T-helper 17 cell (primary cell): ENCODE results near the gene CX3CR1. TPM values are rescaled to one million over a fixed set of nuclear protein-coding genes. Genes with fewer than 3 reads are reported as not detected.
A peak's percentile ranks its signal among the peaks of the same experiment; 100 is the strongest.

Source experiments
- ATAC-seq: fragments of 150-1000 bp; cut with Tn5 transposase; 2 replicates; pipeline ENCODE4 v1.10.0; 2021; ENCODE audit warnings: mild to moderate bottlenecking, moderate library complexity
- DNase-seq, 3 donors: peaks; one replicate each; pipeline versions ENCODE4 v3.0.0 to v3.0.0-alpha.2; 2020 to 2021
- H3K9me3 ChIP-seq: one replicate; pipeline ENCODE4 v1.7.0; 2013; ENCODE audit warnings: low read length, mild to moderate bottlenecking; ENCODE audit not compliant: control insufficient read depth, poor library complexity, severe bottlenecking
- H3K27ac Mint-ChIP-seq: one replicate; pipeline ENCODE4 v1.8.0; 2022; ENCODE audit warnings: mild to moderate bottlenecking, moderate library complexity, mixed read lengths
- H3K27me3 Mint-ChIP-seq: one replicate; pipeline ENCODE4 v1.8.0; 2022; ENCODE audit warnings: mixed read lengths
- H3K36me3 Mint-ChIP-seq: one replicate; pipeline ENCODE4 v1.8.0; 2022; ENCODE audit warnings: low read depth, mixed read lengths
- H3K4me1 Mint-ChIP-seq: one replicate; pipeline ENCODE4 v1.8.0; 2022; ENCODE audit warnings: mild to moderate bottlenecking, mixed read lengths
- H3K4me3 Mint-ChIP-seq: one replicate; pipeline ENCODE4 v1.8.0; 2022; ENCODE audit warnings: mild to moderate bottlenecking, moderate library complexity, mixed read lengths
- total RNA-seq, 4 donors: library from RNA in 2 of 4; stranded (reverse) in 2 of 4; gene quantifications; one replicate each; pipeline ENCODE4 v1.2.3 and lab custom pipeline; 2022 to 2026

CX3CR1 gene
- total RNA-seq, 2 donors from 2014 or later: 0.65 to 3.1 TPM

- Mint-ChIP-seq H3K27ac (no peak overlapping the region), H3K27me3 (no peaks in the 10 kb centered on the region), H3K36me3 (no peaks in the 10 kb centered on the region), H3K4me1 (no peaks in the 10 kb centered on the region), H3K4me3 (no peak overlapping the region)
- DNase-seq (no peak), ATAC-seq (no peak)
- H3K9me3 ChIP-seq: no peaks in the 10 kb centered on the region
Measured at GRCh38 chr3:39315420-39315819, 35.6 kb upstream of the CX3CR1 start.

GRCh38 chr3:39313289-39313688 lies 33.5 kb upstream of the CX3CR1 start:
- no peaks in the 10 kb centered on the region for H3K36me3 Mint-ChIP-seq
- no peak overlapping the region for H3K4me3 Mint-ChIP-seq
- peaks cover 7% of the 10 kb centered on the region for H3K27me3 Mint-ChIP-seq
- H3K9me3 ChIP-seq: no peaks in the 10 kb centered on the region
- DNase-seq: no peak
- ATAC-seq: no peak
- no peaks in the 10 kb centered on the region for H3K4me1 Mint-ChIP-seq
- H3K27ac Mint-ChIP-seq: no peak overlapping the region

DNA sequence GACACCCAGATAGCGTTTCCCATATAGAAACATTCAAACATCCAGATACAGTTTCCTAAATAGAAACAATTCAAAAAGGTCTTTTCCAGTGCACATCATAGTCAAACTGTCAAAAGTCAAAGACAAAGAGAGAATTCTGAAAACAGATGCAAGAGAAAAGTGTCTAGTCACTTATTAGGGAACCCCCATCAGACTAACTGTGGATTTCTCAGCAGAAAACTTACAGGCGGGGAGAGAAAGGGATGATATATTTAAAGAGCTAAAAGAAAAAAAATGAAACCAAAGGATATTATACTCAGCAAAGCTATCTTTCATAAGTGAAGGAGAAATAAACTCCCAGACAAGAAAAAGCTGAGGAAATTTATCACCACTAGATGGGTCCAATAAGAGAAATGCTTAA lies 22.3 kb upstream of the CX3CR1 start:
- H3K27ac Mint-ChIP-seq: no peak overlapping the region
- peaks cover 5% of the 10 kb centered on the region for H3K9me3 ChIP-seq
- peaks cover 2% of the 10 kb centered on the region for H3K36me3 Mint-ChIP-seq
- H3K4me3 Mint-ChIP-seq: no peak overlapping the region
- no peaks in the 10 kb centered on the region for H3K4me1 Mint-ChIP-seq
- ATAC-seq (no peak), DNase-seq (no peak)
- no peaks in the 10 kb centered on the region for H3K27me3 Mint-ChIP-seq

DNA sequence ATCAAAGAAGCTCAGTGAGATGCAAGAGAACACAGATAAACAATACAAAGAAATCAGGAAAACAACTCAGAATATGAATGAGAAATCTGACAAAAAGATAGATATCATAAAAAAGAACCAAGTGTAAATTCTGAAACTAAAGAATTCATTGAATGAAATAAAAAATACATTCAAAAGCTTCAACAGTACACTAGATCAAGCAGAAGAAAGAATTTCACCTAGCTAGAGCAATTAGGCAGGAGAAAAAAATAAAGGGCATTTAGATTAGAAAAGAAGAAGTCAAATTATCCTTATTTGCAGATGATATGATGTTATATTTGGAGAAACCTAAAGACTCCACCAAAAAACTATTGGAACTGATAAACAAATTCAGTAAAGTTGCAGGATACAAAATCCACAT lies 19.4 kb upstream of the CX3CR1 start:
- H3K4me3 Mint-ChIP-seq: no peak overlapping the region
- H3K27ac Mint-ChIP-seq: no peak overlapping the region
- ATAC-seq (no peak), DNase-seq (no peak)
- peaks cover 4% of the 10 kb centered on the region for H3K27me3 Mint-ChIP-seq
- peaks cover 2% of the 10 kb centered on the region for H3K4me1 Mint-ChIP-seq
- peaks cover 5% of the 10 kb centered on the region for H3K9me3 ChIP-seq
- peaks cover 2% of the 10 kb centered on the region for H3K36me3 Mint-ChIP-seq

DNA sequence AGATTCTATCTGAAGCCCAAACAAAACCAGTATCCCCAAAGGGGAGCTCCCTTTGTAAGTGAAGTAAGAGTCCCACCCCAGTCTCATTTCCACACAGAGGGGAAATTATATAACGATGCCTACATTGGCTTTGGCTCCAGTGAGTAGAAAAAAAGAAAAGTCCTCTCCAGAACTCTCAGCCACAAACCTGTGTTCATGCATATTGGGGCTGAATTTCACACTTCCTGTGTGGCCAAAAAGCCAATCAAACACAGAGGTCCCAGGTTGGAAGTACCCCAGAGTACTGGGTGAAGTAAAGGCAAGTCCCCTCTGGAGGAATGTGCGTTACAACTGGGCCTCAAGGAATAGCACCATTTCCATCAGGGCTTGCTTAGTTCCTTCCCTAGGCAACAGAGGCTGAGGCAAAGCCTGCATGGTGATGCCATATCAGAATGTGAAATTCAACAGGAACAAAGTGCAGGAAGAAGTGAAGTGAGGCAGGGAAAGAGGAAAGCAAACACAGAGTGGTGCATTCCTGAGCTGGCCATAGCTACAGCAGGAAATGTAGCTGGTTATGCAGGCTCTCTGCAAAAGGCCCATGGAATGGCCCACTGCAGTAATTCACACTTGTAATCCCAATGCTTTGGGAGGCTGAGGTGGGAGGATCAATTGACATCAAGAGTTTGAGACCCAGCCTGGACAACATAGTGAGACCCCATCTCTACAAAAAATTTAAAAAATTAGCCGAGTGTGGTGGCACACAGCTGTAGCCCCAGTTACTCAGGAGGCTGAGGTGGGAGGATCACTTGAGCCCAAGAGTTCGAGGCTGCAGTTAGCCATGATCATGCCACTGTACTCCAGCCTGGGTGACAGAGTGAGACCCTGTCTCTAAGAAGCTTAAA lies 16.6 kb upstream of the CX3CR1 start:
- DNase-seq (no peak), ATAC-seq (no peak)
- Mint-ChIP-seq H3K4me1 (peaks cover 8% of the 10 kb centered on the region), H3K4me3 (no peak overlapping the region), H3K27me3 (peaks cover 4% of the 10 kb centered on the region), H3K36me3 (peaks cover 2% of the 10 kb centered on the region), H3K27ac (no peak overlapping the region)
- peaks cover 5% of the 10 kb centered on the region for H3K9me3 ChIP-seq

- H3K4me3 Mint-ChIP-seq: no peak overlapping the region
- H3K36me3 Mint-ChIP-seq: peaks cover 2% of the 10 kb centered on the region
- H3K9me3 ChIP-seq: no peaks in the 10 kb centered on the region
- ATAC-seq (no peak), DNase-seq (no peak)
- H3K4me1 Mint-ChIP-seq: peaks cover 8% of the 10 kb centered on the region
- no peak overlapping the region for H3K27ac Mint-ChIP-seq
- H3K27me3 Mint-ChIP-seq: peaks cover 4% of the 10 kb centered on the region
Measured at GRCh38 chr3:39295184-39295775, 15.4 kb upstream of the CX3CR1 start.

DNA sequence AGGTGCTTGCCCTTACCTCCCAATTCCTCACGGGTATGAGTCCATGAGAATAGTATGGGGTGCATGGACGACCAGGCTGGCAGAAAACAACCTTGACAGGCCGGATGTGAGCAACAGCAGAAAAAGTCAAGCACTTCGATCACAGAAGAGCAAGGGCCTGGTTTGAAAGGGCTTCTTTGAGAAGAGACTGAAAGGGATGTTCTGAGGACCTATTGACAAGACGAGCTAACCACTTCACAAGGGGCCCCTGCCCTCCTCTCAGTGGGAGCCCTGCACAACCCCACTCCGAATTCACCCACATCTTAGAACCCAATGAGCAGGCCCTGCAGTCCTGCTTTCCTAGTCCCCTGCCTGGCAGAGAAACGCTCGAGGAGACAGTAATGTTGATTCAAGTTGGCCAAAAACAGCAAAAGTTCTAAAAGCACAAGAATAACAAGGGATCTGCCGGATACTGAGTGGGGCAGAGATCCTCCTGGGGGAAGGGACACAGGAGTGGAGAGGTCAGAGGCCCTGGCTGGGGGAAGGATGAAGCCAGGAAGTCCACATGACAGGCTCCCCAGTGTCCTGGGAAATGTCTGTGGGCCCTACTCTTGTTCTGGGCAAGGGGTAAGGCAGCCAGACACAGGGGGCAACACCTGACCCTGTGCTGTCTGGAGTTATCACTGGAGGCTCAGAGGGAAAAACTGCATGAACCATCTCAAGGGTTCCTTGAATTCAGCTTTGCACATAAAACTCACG lies 14.8 kb upstream of the CX3CR1 start:
- DNase-seq: no peak
- H3K9me3 ChIP-seq: no peaks in the 10 kb centered on the region
- no peaks in the 10 kb centered on the region for H3K36me3 Mint-ChIP-seq
- no peak overlapping the region for H3K27ac Mint-ChIP-seq
- ATAC-seq: no peak
- H3K27me3 Mint-ChIP-seq: peaks cover 4% of the 10 kb centered on the region
- peaks cover 10% of the 10 kb centered on the region for H3K4me1 Mint-ChIP-seq
- H3K4me3 Mint-ChIP-seq: no peak overlapping the region

GRCh38 chr3:39292961-39293360 lies 13.1 kb upstream of the CX3CR1 start:
- Mint-ChIP-seq H3K27me3 (peaks cover 4% of the 10 kb centered on the region), H3K27ac (no peak overlapping the region)

DNA sequence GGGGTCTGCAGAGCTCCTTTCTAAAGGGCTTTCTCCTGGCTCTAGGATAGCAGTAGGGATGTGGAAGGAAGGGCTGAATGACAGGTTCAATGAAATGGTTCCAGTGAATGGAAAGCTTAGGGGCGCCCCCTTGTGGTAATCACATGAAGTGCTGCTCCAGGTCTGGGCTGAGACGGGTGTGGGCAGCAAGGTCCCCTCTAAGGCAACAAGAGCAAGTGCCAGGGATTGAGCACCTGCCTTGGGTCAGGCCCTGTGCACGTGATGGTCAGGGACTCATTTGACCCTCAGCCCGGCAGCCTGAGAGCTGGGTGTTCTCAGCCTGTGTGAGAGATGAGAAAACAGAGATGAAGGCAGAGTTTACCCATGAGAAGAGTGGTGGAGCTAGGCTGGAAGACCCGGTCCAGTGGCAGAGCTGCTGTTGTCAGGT lies 12.1 kb upstream of the CX3CR1 start:
- peak; percentile 56 for ATAC-seq

More at GRCh38 chr3:39292961-39293360, 13.1 kb upstream of the CX3CR1 start:
- DNase-seq (no peak), ATAC-seq (no peak)
- Mint-ChIP-seq H3K4me3 (no peak overlapping the region), H3K4me1 (peaks cover 14% of the 10 kb centered on the region), H3K36me3 (no peaks in the 10 kb centered on the region)
- H3K9me3 ChIP-seq: no peaks in the 10 kb centered on the region

DNA sequence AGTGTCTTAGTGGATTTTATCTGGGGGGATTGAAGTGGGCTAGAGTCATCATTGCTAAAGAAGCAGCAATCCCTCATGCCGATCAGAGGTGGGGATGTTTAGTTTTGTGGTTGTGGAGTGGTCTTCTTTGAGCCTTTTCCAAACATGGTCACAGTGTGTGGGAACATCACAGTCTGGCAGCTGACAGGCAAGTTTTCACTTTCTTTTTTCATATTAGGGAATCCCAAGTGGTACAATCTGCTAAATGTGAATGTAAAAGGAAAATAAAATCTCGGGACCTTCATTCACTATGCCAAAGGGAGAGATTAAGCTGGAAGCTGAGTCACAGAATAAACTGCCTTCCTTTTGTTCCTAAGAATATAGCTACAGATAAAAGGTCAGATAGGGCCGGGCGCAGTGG lies 10.4 kb upstream of the CX3CR1 start:
- Mint-ChIP-seq H3K4me3 (peak overlapping the region; percentile 41), H3K27me3 (no peaks in the 10 kb centered on the region), H3K36me3 (no peaks in the 10 kb centered on the region), H3K4me1 (peaks cover 14% of the 10 kb centered on the region), H3K27ac (no peak overlapping the region)
- ATAC-seq: no peak
- no peak for DNase-seq
- H3K9me3 ChIP-seq: no peaks in the 10 kb centered on the region

More for the DNA sequence above, 12.1 kb upstream of the CX3CR1 start:
- H3K27ac Mint-ChIP-seq: peak overlapping the region; percentile 41
- no peak overlapping the region for H3K4me3 Mint-ChIP-seq
- H3K9me3 ChIP-seq: no peaks in the 10 kb centered on the region
- H3K4me1 Mint-ChIP-seq: peaks cover 14% of the 10 kb centered on the region
- no peaks in the 10 kb centered on the region for H3K36me3 Mint-ChIP-seq
- peaks cover 4% of the 10 kb centered on the region for H3K27me3 Mint-ChIP-seq
- peak; percentile 46 to 69 (median 53) for DNase-seq

GRCh38 chr3:39289107-39289506 lies 9.3 kb upstream of the CX3CR1 start:
- DNase-seq: no peak
- no peaks in the 10 kb centered on the region for H3K9me3 ChIP-seq
- H3K27me3 Mint-ChIP-seq: no peaks in the 10 kb centered on the region
- no peak overlapping the region for H3K4me3 Mint-ChIP-seq
- H3K4me1 Mint-ChIP-seq: peaks cover 17% of the 10 kb centered on the region
- ATAC-seq: no peak
- peak overlapping the region; percentile 82 for H3K27ac Mint-ChIP-seq
- H3K36me3 Mint-ChIP-seq: no peaks in the 10 kb centered on the region

DNA sequence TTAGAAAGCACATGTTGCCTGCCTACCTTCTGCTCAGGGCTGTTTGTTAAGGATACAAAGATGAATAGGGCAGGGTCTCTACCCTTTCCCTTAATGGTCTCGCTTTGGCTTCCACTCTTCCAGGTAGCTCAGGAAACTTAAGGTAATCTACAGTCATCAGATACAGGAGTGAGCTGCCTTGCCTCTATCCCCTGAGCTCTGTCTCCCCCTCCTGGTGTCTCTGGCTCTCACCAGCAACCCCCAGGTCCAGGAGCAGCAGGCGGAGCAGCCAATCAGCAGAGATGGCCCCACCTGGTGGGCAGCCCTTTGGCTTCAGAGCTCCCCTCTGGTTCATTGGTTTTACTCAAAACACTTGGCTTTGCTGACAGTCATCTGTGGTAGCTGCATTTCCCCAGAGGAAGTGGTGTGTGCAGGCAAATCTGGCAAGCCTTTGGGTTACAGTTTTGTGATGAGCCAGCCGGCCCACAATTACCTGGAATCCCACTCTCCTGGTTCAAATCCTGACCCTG lies 8.5 kb upstream of the CX3CR1 start:
- Mint-ChIP-seq H3K27ac (peak overlapping the region; percentile 82), H3K27me3 (no peaks in the 10 kb centered on the region), H3K36me3 (no peaks in the 10 kb centered on the region), H3K4me1 (peaks cover 14% of the 10 kb centered on the region), H3K4me3 (no peak overlapping the region)
- ATAC-seq: peak; percentile 97
- DNase-seq: peak; percentile 49 to 72 (median 65)
- H3K9me3 ChIP-seq: no peaks in the 10 kb centered on the region
